Common myeloid progenitor, CD34-positive (primary cell): ENCODE results near the gene CENPL.
"Not testable (repeated sequence)": the region's sequence is repeated elsewhere in the genome, so short reads cannot be mapped to it uniquely, and the experiment has no call there.

Source experiments
- CTCF ChIA-PET: fragments of 350-600 bp; sonication (Branson Sonifier 250); formaldehyde crosslinking; loops from one replicate; lab custom pipeline; 2021; ENCODE audit warnings: antibody characterized with exemption; lab: Charles Lee
- POLR2A ChIA-PET: fragments of 350-600 bp; sonication (Branson Sonifier 250); formaldehyde crosslinking; loops from one replicate; lab custom pipeline; 2021; ENCODE audit warnings: antibody characterized with exemption; lab: Charles Lee
- DNase-seq, 3 donors: peaks; one replicate each; pipeline versions ENCODE4 v3.0.0 to v3.0.0-alpha.2; 2013
- H3K27ac ChIP-seq, 2 experiments: 1 replicate in 1 of 2; 2 replicates in 1 of 2; pipeline ENCODE4 v1.7.0; 2013; ENCODE audit warnings: inconsistent platforms in 2 of 2, low read length in 2 of 2, mild to moderate bottlenecking in 2 of 2, low read depth in 1 of 2, moderate library complexity in 1 of 2; ENCODE audit not compliant: severe bottlenecking in 2 of 2, insufficient read depth in 1 of 2, poor library complexity in 1 of 2
- H3K27me3 ChIP-seq, 5 experiments: replicated peaks in 2 of 5; 1 replicate in 3 of 5; 2 replicates in 2 of 5; pipeline versions ENCODE4 v1.6.1 to v1.7.0; 2013; ENCODE audit warnings: low read length in 4 of 5, mild to moderate bottlenecking in 2 of 5, moderate library complexity in 2 of 5, inconsistent platforms in 1 of 5; ENCODE audit not compliant: insufficient read depth in 5 of 5, control insufficient read depth in 4 of 5
- H3K36me3 ChIP-seq, 4 experiments: 1 replicate in 2 of 4; 2 replicates in 2 of 4; pipeline versions ENCODE4 v1.6.1 to v1.7.0; 2013; ENCODE audit warnings: low read length in 3 of 4, control low read depth in 1 of 4, mild to moderate bottlenecking in 1 of 4; ENCODE audit not compliant: control insufficient read depth in 4 of 4, insufficient read depth in 4 of 4
- H3K4me1 ChIP-seq, 4 experiments: 1 replicate in 3 of 4; 2 replicates in 1 of 4; pipeline versions ENCODE4 v1.6.1 to v1.7.1; 2013; ENCODE audit warnings: low read length in 3 of 4, mild to moderate bottlenecking in 3 of 4, control low read depth in 1 of 4, inconsistent platforms in 1 of 4, moderate library complexity in 1 of 4; ENCODE audit not compliant: control insufficient read depth in 4 of 4, insufficient read depth in 4 of 4; ENCODE audit errors: control extremely low read depth in 1 of 4
- H3K4me3 ChIP-seq, 7 experiments: 1 replicate in 4 of 7; 2 replicates in 3 of 7; pipeline versions ENCODE4 v1.5.1 to v1.7.0; 2013; ENCODE audit warnings: mild to moderate bottlenecking in 7 of 7, low read length in 6 of 7, moderate library complexity in 6 of 7, inconsistent platforms in 2 of 7, low read depth in 2 of 7, control low read depth in 1 of 7; ENCODE audit not compliant: insufficient read depth in 4 of 7, control insufficient read depth in 1 of 7; ENCODE audit errors: extremely low read depth in 1 of 7
- H3K9me3 ChIP-seq, 5 experiments: 1 replicate in 4 of 5; 2 replicates in 1 of 5; pipeline versions ENCODE4 v1.6.1 to v1.7.1; 2013; ENCODE audit warnings: low read length in 4 of 5, mild to moderate bottlenecking in 2 of 5, inconsistent platforms in 1 of 5, low read depth in 1 of 5, moderate library complexity in 1 of 5; ENCODE audit not compliant: control insufficient read depth in 4 of 5, insufficient read depth in 2 of 5; ENCODE audit errors: control extremely low read depth in 1 of 5
- WGBS: methylation state at CpG from one replicate; pipeline ENCODE4 v1.1.5; 2013; ENCODE audit not compliant: insufficient coverage; 5-methylcytosine and 5-hydroxymethylcytosine counted together

The CENPL gene

GRCh38 chr1:173768827-173769226, 55.9 kb downstream of the CENPL start:
- CTCF ChIA-PET: interaction anchor here (1.4 kb wide), 1 partner anchor 20 kb away, joined by 3 read pairs; no protein-coding TSS in a partner anchor
- 100% methylated on average over 1 of the region's 3 CpGs for WGBS
- peaks cover 0 to 8% (median 0%) of the 10 kb centered on the region in 5 experiments for H3K9me3 ChIP-seq
- peaks cover 2 to 20% (median 11%) of the 10 kb centered on the region in 4 experiments for H3K36me3 ChIP-seq
- no peaks in the 10 kb centered on the region for H3K27me3 ChIP-seq
- H3K4me1 ChIP-seq: no peaks in the 10 kb centered on the region
- H3K4me3 ChIP-seq: no peak overlapping the region
- no peak for DNase-seq
- H3K27ac ChIP-seq: no peak overlapping the region
- POLR2A ChIA-PET: no interaction called here

- H3K4me3 ChIP-seq: no peak overlapping the region
- H3K36me3 ChIP-seq: peaks cover 2 to 20% (median 11%) of the 10 kb centered on the region in 4 experiments
- H3K9me3 ChIP-seq: peaks cover 0 to 13% (median 0%) of the 10 kb centered on the region in 5 experiments
- POLR2A ChIA-PET: no interaction called here
- no peaks in the 10 kb centered on the region for H3K27me3 ChIP-seq
- no peak overlapping the region for H3K27ac ChIP-seq
- no peaks in the 10 kb centered on the region for H3K4me1 ChIP-seq
- CTCF ChIA-PET: interaction anchor here (1.4 kb wide), 1 partner anchor 19 kb away, joined by 3 read pairs; no protein-coding TSS in a partner anchor
- WGBS: no CpG with 5 or more reads among the region's 2 CpGs
- no peak for DNase-seq
Observed at GRCh38 chr1:173768206-173768605, 56.5 kb downstream of the CENPL start.

GRCh38 chr1:173764331-173764730, 60.4 kb downstream of the CENPL start:
- Histone ChIP-seq H3K36me3 (peaks cover 2 to 34% (median 12%) of the 10 kb centered on the region in 4 experiments), H3K9me3 (peaks cover 0 to 27% (median 4%) of the 10 kb centered on the region in 5 experiments)
- H3K4me1 ChIP-seq, H3K27ac ChIP-seq, H3K4me3 ChIP-seq, H3K27me3 ChIP-seq, DNase-seq, CTCF ChIA-PET, POLR2A ChIA-PET: not testable (repeated sequence)
- WGBS: 100% methylated on average over 1 of the region's 6 CpGs

GRCh38 chr1:173758980-173759379, 65.7 kb downstream of the CENPL start:
- 100% methylated on average over 2 of the region's 5 CpGs for WGBS
- H3K36me3 ChIP-seq: peaks cover 17 to 58% (median 39%) of the 10 kb centered on the region in 4 experiments
- H3K27ac ChIP-seq: no peak overlapping the region
- ChIA-PET POLR2A (no interaction called here), CTCF (no interaction called here)
- H3K4me1 ChIP-seq: no peaks in the 10 kb centered on the region
- H3K4me3 ChIP-seq: no peak overlapping the region
- H3K9me3 ChIP-seq: peaks cover 0 to 23% (median 8%) of the 10 kb centered on the region in 5 experiments
- DNase-seq: no peak
- H3K27me3 ChIP-seq: no peaks in the 10 kb centered on the region

- ChIA-PET POLR2A (no interaction called here), CTCF (no interaction called here)
- 100% methylated on average over 3 of the region's 7 CpGs for WGBS
- Histone ChIP-seq H3K9me3 (peaks cover 0 to 17% (median 8%) of the 10 kb centered on the region in 5 experiments), H3K36me3 (peaks cover 19 to 66% (median 41%) of the 10 kb centered on the region in 4 experiments), H3K4me1 (no peaks in the 10 kb centered on the region), H3K27ac (no peak overlapping the region), H3K27me3 (no peaks in the 10 kb centered on the region), H3K4me3 (no peak overlapping the region)
- DNase-seq: no peak
Observed at GRCh38 chr1:173758110-173758509, 66.6 kb downstream of the CENPL start.

- POLR2A ChIA-PET: no interaction called here
- CTCF ChIA-PET: no interaction called here
- Histone ChIP-seq H3K27me3 (no peaks in the 10 kb centered on the region), H3K4me1 (no peaks in the 10 kb centered on the region), H3K27ac (no peak overlapping the region), H3K36me3 (peaks cover 19 to 70% (median 43%) of the 10 kb centered on the region in 4 experiments), H3K4me3 (no peak overlapping the region), H3K9me3 (peaks cover 0 to 15% (median 6%) of the 10 kb centered on the region in 5 experiments)
- no CpG with 5 or more reads among the region's 4 CpGs for WGBS
- no peak for DNase-seq
Observed at GRCh38 chr1:173757666-173758065, 67.0 kb downstream of the CENPL start.

GRCh38 chr1:173753830-173754229, 70.9 kb downstream of the CENPL start:
- H3K9me3 ChIP-seq: peaks cover 0 to 4% (median 0%) of the 10 kb centered on the region in 5 experiments
- no peaks in the 10 kb centered on the region for H3K27me3 ChIP-seq
- peaks cover 17 to 64% (median 44%) of the 10 kb centered on the region in 4 experiments for H3K36me3 ChIP-seq
- H3K4me3 ChIP-seq: no peak overlapping the region
- no peaks in the 10 kb centered on the region for H3K4me1 ChIP-seq
- ChIA-PET CTCF (no interaction called here), POLR2A (no interaction called here)
- H3K27ac ChIP-seq: no peak overlapping the region
- DNase-seq: no peak
